Tibial nerve (tissue), 4 donors: ENCODE measurements around the gene ZNF184.

Source experiments
- CTCF ChIP-seq, 5 experiments: fragments of 200-600 bp in 3 of 5; fragments of 450-650 bp in 2 of 5; sonication (generic) in 3 of 5; IDR thresholded peaks; one replicate each; pipeline ENCODE4 v1.5.1; 2016 to 2019; ENCODE audit warnings: antibody characterized with exemption in 5 of 5, mild to moderate bottlenecking in 3 of 5, moderate library complexity in 2 of 5
- EP300 ChIP-seq, 2 donors: sonication (generic); formaldehyde crosslinking; IDR thresholded peaks; one replicate each; pipeline ENCODE4 v1.6.1; 2017; ENCODE audit warnings: antibody characterized with exemption in 2 of 2, mild to moderate bottlenecking in 1 of 2
- POLR2A ChIP-seq, 2 donors: fragments of 450-650 bp; IDR thresholded peaks; one replicate each; pipeline ENCODE4 v1.6.1; 2017; ENCODE audit warnings: antibody characterized with exemption in 2 of 2, mild to moderate bottlenecking in 2 of 2, moderate library complexity in 2 of 2

- no peak for TF ChIP-seq EP300 (IDR thresholded peaks at IDR 0.05)
- TF ChIP-seq POLR2A (IDR thresholded peaks at IDR 0.05): no peak
- no peak for TF ChIP-seq CTCF (IDR thresholded peaks at IDR 0.05)
Measured at GRCh38 chr6:27505209-27506027, 32.5 kb upstream of the ZNF184 start.
